ENCODE measurements around the gene PRR23E. TPM values are rescaled to one million over a fixed set of nuclear protein-coding genes. Genes with fewer than 3 reads are reported as not detected.

Gene PRR23E
- not detected in 2 replicates for total RNA-seq (2022)
- not detected for Bru-seq, nascent RNA
- not detected for BruChase-seq, experiment 1, labeled RNA remaining after a 2-hour chase
- percentile 8 among the genes with signal in this experiment for BruChase-seq, experiment 2, labeled RNA remaining after a 6-hour chase
- long read RNA-seq = 0 reads

GRCh38 chr3:127192576-127193232 is at the start of gene PRR23E:
Gene PRR23E (plus strand): TSS chr3:127193131. CDS start chr3:127196686, 3,555 bp downstream.
- H3K9me3 Mint-ChIP-seq (ENCODE audit: unreplicated experiment) = no peaks in the 10 kb centered on the region
- CTCF ChIA-PET = no interaction called here

GRCh38 chr3:127143172-127143571 is 49.8 kb upstream of the PRR23E start:
- Mint-ChIP-seq H3K36me3 (ENCODE audit: insufficient read depth, unreplicated experiment) (no peaks in the 10 kb centered on the region), H3K27ac (ENCODE audit: unreplicated experiment) (no peak overlapping the region), H3K4me3 (ENCODE audit: unreplicated experiment) (no peak overlapping the region), H3K27me3 (ENCODE audit: insufficient read depth, unreplicated experiment) (peaks cover 11% of the 10 kb centered on the region), H3K4me1 (ENCODE audit: low read depth, unreplicated experiment) (peaks cover 5% of the 10 kb centered on the region), H3K9me3 (ENCODE audit: unreplicated experiment) (peaks cover 11% of the 10 kb centered on the region)
- no peak for DNase-seq
- POLR2A ChIA-PET = no interaction called here
- Histone ChIP-seq H3K36me3 (ENCODE audit: control insufficient read depth, insufficient read depth, low read length) (no peaks in the 10 kb centered on the region), H3K4me3 (ENCODE audit: low read depth, low read length) (no peak overlapping the region), H3K27me3 (replicated peaks; ENCODE audit: control insufficient read depth, insufficient read depth, low read length) (no peaks in the 10 kb centered on the region), H3K9me3 (no peaks in the 10 kb centered on the region), H3K4me1 (peaks cover 11% of the 10 kb centered on the region)
- no TSS peak for BruUV-seq (replicated peaks)
- intact Hi-C loops (cut with micrococcal nuclease; ENCODE audit: unreplicated experiment) = no loop called here
- TF ChIP-seq CTCF (IDR thresholded peaks at IDR 0.05; ENCODE audit: insufficient read depth in 1 of 2, low read depth in 1 of 2, low read length in 1 of 2, severe bottlenecking in 1 of 2, unreplicated experiment in 1 of 2) = no peak
- CTCF ChIA-PET = no interaction called here

More at GRCh38 chr3:127192576-127193232, at the start of gene PRR23E:
- peaks cover 11% of the 10 kb centered on the region for H3K27me3 Mint-ChIP-seq (ENCODE audit: insufficient read depth, unreplicated experiment)
- BruUV-seq (replicated peaks) = no TSS peak
- no peaks in the 10 kb centered on the region for H3K4me1 Mint-ChIP-seq (ENCODE audit: low read depth, unreplicated experiment)
- H3K27me3 ChIP-seq (replicated peaks; ENCODE audit: control insufficient read depth, insufficient read depth, low read length) = no peaks in the 10 kb centered on the region
- no peaks in the 10 kb centered on the region for H3K36me3 Mint-ChIP-seq (ENCODE audit: insufficient read depth, unreplicated experiment)
- H3K36me3 ChIP-seq (ENCODE audit: control insufficient read depth, insufficient read depth, low read length) = no peaks in the 10 kb centered on the region
- POLR2A ChIA-PET = no interaction called here
- no peak within 1 kb of the TSS for H3K4me3 Mint-ChIP-seq (ENCODE audit: unreplicated experiment)
- no peak for TF ChIP-seq CTCF (IDR thresholded peaks at IDR 0.05; ENCODE audit: insufficient read depth in 1 of 2, low read depth in 1 of 2, low read length in 1 of 2, severe bottlenecking in 1 of 2, unreplicated experiment in 1 of 2)
- no peak within 1 kb of the TSS for H3K27ac Mint-ChIP-seq (ENCODE audit: unreplicated experiment)
- no peaks in the 10 kb centered on the region for H3K4me1 ChIP-seq
- intact Hi-C loops (cut with micrococcal nuclease; ENCODE audit: unreplicated experiment) = no loop called here
- no peak within 1 kb of the TSS for H3K4me3 ChIP-seq (ENCODE audit: low read depth, low read length)
- H3K9me3 ChIP-seq = peaks cover 12% of the 10 kb centered on the region; the same call in 1 of the 2 replicates
- DNase-seq = no peak

DNA sequence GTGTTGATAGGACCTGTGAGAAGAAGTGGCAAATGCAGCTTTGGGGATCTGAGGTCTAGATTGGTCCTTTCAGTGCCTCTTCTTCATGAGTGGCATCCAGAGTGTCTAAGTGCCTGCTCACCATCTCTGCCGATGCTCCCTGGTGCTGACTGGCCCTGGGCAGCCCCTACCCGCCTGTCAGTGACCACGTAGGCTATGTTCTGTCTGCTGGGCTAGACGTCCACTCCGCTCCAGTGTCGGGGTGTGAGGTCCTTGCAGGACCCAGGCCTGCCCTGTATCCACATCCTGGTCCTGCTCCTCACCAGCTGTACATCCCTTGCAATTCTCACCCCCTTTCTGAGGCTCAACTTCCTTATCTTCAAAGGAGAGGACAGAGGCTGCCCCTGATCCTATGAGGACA is 48.3 kb upstream of the PRR23E start:
- ChIA-PET CTCF (no interaction called here), POLR2A (no interaction called here)
- intact Hi-C loops (cut with micrococcal nuclease; ENCODE audit: unreplicated experiment) = no loop called here
- Histone ChIP-seq H3K4me3 (ENCODE audit: low read depth, low read length) (no peak overlapping the region), H3K9me3 (no peaks in the 10 kb centered on the region), H3K36me3 (ENCODE audit: control insufficient read depth, insufficient read depth, low read length) (no peaks in the 10 kb centered on the region), H3K27me3 (replicated peaks; ENCODE audit: control insufficient read depth, insufficient read depth, low read length) (no peaks in the 10 kb centered on the region), H3K4me1 (peaks cover 11% of the 10 kb centered on the region)
- Mint-ChIP-seq H3K4me1 (ENCODE audit: low read depth, unreplicated experiment) (peaks cover 5% of the 10 kb centered on the region), H3K27ac (ENCODE audit: unreplicated experiment) (no peak overlapping the region), H3K36me3 (ENCODE audit: insufficient read depth, unreplicated experiment) (no peaks in the 10 kb centered on the region), H3K9me3 (ENCODE audit: unreplicated experiment) (peaks cover 11% of the 10 kb centered on the region), H3K4me3 (ENCODE audit: unreplicated experiment) (no peak overlapping the region), H3K27me3 (ENCODE audit: insufficient read depth, unreplicated experiment) (peaks cover 15% of the 10 kb centered on the region)
- BruUV-seq (replicated peaks) = no TSS peak
- no peak for TF ChIP-seq CTCF (IDR thresholded peaks at IDR 0.05; ENCODE audit: insufficient read depth in 1 of 2, low read depth in 1 of 2, low read length in 1 of 2, severe bottlenecking in 1 of 2, unreplicated experiment in 1 of 2)
- no peak for DNase-seq
